IPS DF 4.7 (cell line): ENCODE results near the gene GLS.
A peak's percentile ranks its signal among the peaks of the same experiment; 100 is the strongest.
"Not testable (repeated sequence)": the region's sequence is repeated elsewhere in the genome, so short reads cannot be mapped to it uniquely, and the experiment has no call there.

Experiments used
- DNase-seq: peaks from one replicate; pipeline ENCODE4 v3.0.0-alpha.2; 2013; ENCODE audit warnings: low spot score; ENCODE audit errors: extremely low read depth

Gene GLS

GRCh38 chr2:190855245-190855644 is 25.4 kb upstream of the GLS start:
- DNase-seq, result no peak

DNA sequence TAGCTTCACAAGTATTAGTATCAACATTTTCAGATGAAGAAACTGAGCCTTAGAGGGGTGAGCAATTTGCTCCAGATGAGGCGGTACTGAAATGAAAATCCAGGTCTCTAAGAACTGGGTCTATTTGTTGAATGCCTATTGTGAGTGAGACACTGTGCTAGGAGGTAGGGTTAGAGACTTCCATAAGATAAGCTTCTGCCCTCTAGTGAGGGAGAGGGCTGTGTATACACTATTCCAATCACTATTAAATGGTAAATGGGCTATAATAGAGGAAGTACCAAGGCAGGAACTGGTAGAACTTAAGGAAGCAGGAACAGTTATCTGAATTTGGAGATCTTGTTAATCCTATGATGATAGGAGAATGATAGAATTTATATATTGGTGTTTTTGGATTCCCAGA is 23.6 kb upstream of the GLS start:
- DNase-seq, result no peak

DNA sequence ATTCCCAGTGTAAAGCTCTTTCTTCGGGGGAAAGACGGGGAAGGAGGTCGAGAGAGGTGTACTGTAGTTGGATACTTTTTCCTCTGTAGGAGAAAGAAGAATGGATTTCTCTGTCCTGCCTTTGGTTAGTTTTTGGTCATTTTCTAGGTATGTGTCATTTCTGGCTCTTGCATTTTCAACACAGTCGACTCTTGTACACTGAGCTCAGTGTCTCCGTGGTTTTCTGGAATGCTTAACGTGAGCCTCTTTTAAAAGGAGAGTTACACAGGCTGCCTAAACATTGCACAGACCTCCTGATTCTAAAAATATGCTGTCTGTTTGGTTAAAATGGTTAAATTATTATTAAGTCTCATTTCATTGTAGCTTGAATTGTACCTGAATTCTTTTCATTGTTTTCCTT is 21.8 kb upstream of the GLS start:
- DNase-seq, result no peak

DNA sequence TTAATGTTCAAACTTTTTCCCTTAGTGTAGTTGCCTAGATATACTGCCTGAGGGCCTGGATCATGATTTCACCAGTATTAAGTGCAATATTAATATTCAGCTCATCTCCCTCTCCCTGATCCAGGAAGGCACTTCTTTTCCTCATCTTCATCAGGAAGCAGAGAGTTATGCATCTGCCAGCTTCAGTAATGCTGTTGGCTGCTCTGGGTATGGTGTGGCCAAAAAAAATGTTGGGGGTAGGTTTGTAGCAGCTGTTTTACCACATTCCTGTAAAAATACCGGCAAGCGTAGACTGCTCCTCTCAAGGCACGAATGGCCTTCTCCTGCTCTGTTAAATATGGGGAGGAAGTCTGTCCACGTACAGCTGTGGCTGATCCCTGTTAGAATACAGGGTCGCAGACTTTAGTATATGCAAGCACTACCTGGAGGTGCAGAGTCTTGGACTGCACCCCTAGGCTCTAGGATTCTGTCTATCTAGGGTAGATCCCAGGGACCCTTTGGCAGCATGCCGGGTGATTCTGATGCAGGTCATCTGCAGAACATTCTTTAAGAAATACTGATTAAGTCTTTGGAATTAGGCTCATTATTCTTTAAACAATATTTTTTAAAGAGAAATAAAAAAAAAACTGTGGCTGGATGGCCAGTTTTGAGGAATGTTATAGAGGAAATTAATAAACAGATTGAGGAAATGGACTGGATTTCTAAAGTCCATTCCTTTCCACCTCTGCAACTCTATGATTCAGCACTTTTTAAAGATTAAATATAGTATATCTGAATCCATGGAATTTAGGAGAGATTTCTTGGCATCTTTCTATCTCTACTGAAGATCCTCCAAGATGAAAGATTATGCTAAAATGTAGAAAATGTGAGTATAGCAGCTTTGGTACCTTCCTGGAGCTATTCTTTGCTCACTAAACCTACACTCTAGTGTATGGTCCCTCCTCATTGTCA is 21.0 kb upstream of the GLS start:
- no peak for DNase-seq

DNA sequence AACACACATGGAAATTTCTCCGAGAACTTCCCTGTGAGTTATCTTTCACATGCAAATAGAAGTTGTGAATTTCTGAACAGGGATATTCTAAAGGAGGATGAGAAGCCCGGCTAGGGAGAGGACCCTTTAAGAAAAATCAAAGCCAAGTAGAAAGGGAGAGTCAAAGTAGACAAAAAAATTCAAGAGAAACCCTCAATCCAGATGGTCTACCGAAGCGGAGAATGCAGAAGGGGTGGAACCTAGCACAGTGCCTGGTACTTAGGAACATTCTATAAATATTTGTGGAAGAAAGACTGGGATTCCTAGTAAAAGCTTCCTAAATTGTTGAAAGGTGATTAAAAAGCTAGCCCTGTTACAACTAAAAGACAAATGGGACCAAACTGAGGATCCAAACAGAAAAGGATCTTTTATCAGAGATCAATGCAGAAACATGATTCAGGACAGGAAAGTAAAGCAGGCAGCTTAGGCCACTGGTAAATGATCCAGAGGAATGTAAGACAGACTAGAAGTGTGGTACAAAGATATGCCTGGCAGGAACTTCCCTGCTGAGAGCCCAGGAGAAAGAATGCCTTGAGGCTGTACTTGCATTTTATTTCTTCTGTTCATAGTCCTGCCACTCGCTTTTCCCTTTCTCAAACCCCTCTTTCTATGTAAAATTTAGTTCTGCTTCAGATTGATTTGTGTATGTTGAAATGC is 19.5 kb upstream of the GLS start:
- DNase-seq, result peak; percentile 64

- not testable (repeated sequence) for DNase-seq
Observed at GRCh38 chr2:190862128-190862527, 18.5 kb upstream of the GLS start.

GRCh38 chr2:190862571-190862991 is 18.0 kb upstream of the GLS start:
- DNase-seq, result no peak

DNA sequence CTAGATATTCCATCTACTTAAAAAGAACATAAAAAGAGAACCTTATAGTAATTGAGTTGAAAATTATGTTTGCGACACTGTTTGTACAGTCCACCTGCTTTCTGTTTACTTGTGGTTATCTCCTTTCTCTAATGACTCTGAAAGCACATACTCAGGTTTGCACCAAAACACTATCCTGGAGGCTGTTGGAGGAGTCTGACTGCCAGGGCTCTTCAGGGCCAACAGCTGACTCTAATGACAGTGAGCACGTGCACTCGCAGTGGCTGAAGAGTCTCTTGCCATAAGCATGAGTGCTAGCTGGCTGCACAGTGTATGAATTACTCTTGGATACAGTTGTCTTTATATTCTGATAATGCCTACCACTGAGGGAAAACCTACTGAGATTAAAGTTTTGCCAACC is 16.7 kb upstream of the GLS start:
- DNase-seq, result no peak

DNA sequence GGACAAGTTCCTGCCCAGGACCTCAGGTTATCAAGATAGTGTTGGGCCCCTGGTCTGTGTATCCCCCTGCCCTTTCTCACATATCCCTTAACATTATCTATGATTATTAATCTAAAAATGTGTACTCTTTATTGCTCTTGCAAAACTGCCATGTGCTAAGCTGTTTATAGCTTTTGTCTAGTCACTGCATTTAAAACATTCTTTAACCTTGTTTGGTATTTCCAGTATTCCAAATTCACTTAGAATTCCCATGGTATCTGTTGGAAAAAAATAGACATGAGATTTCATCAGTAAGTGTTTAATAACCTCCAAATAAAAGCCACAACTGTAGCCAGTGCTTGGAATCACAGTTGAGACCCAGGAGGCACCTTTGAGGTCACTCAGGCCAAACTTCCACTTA is 16.2 kb upstream of the GLS start:
- no peak for DNase-seq

DNA sequence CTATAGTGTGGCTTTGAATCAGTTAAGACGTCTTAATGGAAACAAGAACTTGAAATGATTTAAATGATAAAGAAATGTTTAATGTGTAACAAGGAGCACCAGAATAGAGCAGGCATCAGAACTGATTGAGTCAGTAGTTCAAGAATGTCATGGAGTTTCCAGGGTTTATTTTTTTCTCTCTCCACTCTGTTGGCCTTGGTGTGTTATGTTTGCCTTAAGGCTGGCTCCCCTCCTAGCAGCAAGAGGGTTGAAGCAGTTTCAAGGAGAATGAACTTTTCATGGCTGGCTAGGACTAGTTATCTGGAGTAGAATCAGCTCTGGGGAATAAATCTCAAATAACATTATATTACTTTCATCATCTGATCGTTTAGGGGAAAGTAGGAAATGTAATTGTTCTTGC is 13.4 kb upstream of the GLS start:
- DNase-seq, result no peak

- no peak for DNase-seq
Observed at GRCh38 chr2:190867832-190868231, 12.8 kb upstream of the GLS start.

- DNase-seq, result no peak
Observed at GRCh38 chr2:190869721-190870120, 10.9 kb upstream of the GLS start.

- not testable (repeated sequence) for DNase-seq
Observed at GRCh38 chr2:190873451-190873850, 7.2 kb upstream of the GLS start.

DNA sequence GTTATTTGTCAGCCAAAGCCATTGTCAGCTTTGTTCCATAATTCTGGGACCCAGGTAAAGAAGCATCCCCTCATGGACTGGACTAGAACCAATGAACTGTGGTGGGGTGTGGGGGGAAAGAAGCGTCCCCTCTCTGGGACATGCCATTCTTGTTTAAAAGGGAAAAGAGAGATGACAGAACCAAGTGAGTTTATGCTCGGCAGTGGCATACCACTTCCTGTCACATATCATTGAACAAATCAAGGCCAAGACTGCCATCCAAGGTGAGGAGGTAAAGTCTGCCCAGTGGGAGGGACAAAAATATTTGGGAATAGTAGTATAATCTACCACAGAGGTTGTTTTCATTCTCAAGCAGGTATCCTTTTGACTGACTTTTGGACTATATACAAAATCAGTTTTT is 4.7 kb upstream of the GLS start:
- DNase-seq, result no peak

- no peak for DNase-seq
Observed at GRCh38 chr2:190876631-190877030, 4.0 kb upstream of the GLS start.

DNA sequence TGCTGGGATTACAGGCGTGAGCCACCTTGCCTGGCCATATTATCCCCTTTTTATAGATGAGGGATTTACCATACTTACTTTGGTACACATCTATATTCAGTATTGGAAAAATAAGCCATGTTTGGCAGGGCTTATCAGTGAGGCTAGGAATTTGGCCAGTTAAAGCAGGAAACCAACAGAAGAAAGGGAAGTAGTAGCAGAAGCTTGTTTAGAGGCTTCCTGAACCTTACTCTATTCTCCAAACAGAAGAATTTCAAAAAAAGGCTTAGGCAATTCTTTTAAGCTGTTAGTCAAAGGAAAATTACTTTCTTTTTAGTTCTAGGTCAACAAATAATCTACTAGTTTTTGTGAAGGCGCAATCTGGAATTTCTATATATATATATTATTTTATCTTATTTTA is 3.2 kb upstream of the GLS start:
- DNase-seq, result no peak

- DNase-seq, result no peak
Observed at GRCh38 chr2:190879474-190880377, 895 bp upstream of the GLS start.

- no peak for DNase-seq
Observed at GRCh38 chr2:190881084-190881597, 520 bp downstream of the GLS start.

DNA sequence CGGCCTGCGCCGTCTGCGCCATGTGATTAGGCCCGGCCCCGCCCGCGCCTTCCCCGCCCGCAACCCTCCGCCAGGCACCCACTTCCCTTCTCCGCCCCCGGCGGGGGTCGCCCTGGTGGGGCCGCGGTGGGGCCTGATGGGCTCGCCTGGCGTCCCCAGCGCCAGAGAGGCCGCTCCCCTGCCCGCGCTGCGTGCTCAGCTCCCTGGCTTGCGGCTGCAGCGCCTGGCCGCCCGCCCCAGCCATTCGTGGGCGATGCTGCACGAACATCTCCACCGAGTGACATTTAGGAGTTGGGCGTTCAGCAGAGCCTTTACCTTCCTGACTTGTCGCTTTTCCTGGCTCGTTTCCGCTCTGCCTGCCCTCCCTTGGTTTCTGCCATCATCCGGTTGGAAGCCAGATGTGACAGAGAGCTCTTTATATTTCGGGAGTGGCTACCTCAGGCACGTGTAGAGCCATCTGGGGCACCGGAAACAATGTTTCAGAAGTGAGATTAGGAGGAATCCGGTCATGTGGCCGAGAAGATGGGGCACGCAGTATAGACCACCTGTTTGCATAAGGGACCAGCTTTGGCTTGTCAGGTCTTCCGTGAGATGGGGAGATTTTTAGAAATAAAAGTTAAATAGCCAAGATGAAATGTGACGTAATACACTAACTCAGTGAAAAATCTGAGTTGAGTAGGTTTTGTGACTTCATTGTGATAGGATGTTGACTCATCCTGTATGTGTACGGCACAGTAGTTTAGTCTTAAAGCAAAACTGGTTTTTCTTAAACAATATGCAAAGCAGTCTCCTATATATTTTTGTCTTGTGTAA is 1.2 kb downstream of the GLS start:
- no peak for DNase-seq

GRCh38 chr2:190882411-190882766 is 1.8 kb downstream of the GLS start:
- no peak for DNase-seq
